ENCODE data around the gene RBM33. TPM values are rescaled to one million over a fixed set of nuclear protein-coding genes. Genes with fewer than 3 reads are reported as not detected.

The RBM33 gene
- polyA plus RNA-seq, 1 donor (not counting 4 experiments of a cell fraction or from before 2014, with no cell fraction given) = 8.9 TPM

- no peaks in the 10 kb centered on the region for H3K27me3 ChIP-seq (ENCODE audit: control insufficient read depth, extremely low read depth, insufficient read depth, low read length)
- no peak overlapping the region for H3K4me3 ChIP-seq (ENCODE audit: control insufficient read depth in 2 of 3, extremely low read depth in 1 of 3, insufficient read depth in 2 of 3, low read depth in 1 of 3, low read length in 3 of 3)
- TF ChIP-seq CTCF (optimal IDR thresholded peaks at IDR 0.05 in 1 of 3, IDR thresholded peaks at IDR 0.05 in 1 of 3, conservative IDR thresholded peaks at IDR 0.05 in 1 of 3; ENCODE audit: extremely low read depth in 1 of 3, insufficient read depth in 2 of 3, low read length in 3 of 3) (no peak), EZH2 (IDR thresholded peaks at IDR 0.05; ENCODE audit: low read length) (no peak)
- DNase-seq (ENCODE audit: low read depth, low spot score) (no peak), FAIRE-seq (no peak)
- no peak overlapping the region for H3K27ac ChIP-seq (ENCODE audit: control insufficient read depth, insufficient read depth, low read length)
- dilution Hi-C loops (cut with MboI; ENCODE audit: extremely low pct_ligation_motif_present, low sequenced_read_pairs) = no loop called here
- H3K4me1 ChIP-seq (ENCODE audit: control insufficient read depth, extremely low read depth, insufficient read depth, low read length) = no peaks in the 10 kb centered on the region
- H4K20me1 ChIP-seq (ENCODE audit: control insufficient read depth, extremely low read depth, insufficient read depth, low read length) = no peaks in the 10 kb centered on the region
- peaks cover 19 to 28% of the 10 kb centered on the region in 2 experiments for H3K36me3 ChIP-seq (ENCODE audit: control insufficient read depth in 2 of 2, extremely low read depth in 1 of 2, insufficient read depth in 2 of 2, low read length in 2 of 2)
- H2AFZ ChIP-seq (ENCODE audit: control insufficient read depth, low read length) = no peak overlapping the region
- no peaks in the 10 kb centered on the region for H3K9me3 ChIP-seq (ENCODE audit: control insufficient read depth, low read depth, low read length)
- no peak overlapping the region for H3K9ac ChIP-seq (ENCODE audit: control insufficient read depth, extremely low read depth, insufficient read depth, low read length)
- H3K4me2 ChIP-seq (ENCODE audit: control insufficient read depth, extremely low read depth, insufficient read depth, low read depth, low read length) = no peak overlapping the region
- H3K9me1 ChIP-seq (ENCODE audit: control insufficient read depth, extremely low read depth, insufficient read depth, low read length) = peaks cover 3% of the 10 kb centered on the region
- peaks cover 26% of the 10 kb centered on the region for H3K79me2 ChIP-seq (ENCODE audit: control insufficient read depth, insufficient read depth, low read length)
Measured at GRCh38 chr7:155763691-155764437, 119.4 kb downstream of the RBM33 start.

- Histone ChIP-seq H3K4me3 (ENCODE audit: control insufficient read depth in 2 of 3, extremely low read depth in 1 of 3, insufficient read depth in 2 of 3, low read depth in 1 of 3, low read length in 3 of 3) (no peak overlapping the region), H2AFZ (ENCODE audit: control insufficient read depth, low read length) (no peak overlapping the region), H3K4me2 (ENCODE audit: control insufficient read depth, extremely low read depth, insufficient read depth, low read depth, low read length) (no peak overlapping the region), H3K79me2 (ENCODE audit: control insufficient read depth, insufficient read depth, low read length) (peaks cover 25% of the 10 kb centered on the region), H3K9me1 (ENCODE audit: control insufficient read depth, extremely low read depth, insufficient read depth, low read length) (peaks cover 3% of the 10 kb centered on the region), H3K27me3 (ENCODE audit: control insufficient read depth, extremely low read depth, insufficient read depth, low read length) (no peaks in the 10 kb centered on the region), H4K20me1 (ENCODE audit: control insufficient read depth, extremely low read depth, insufficient read depth, low read length) (no peaks in the 10 kb centered on the region), H3K9me3 (ENCODE audit: control insufficient read depth, low read depth, low read length) (no peaks in the 10 kb centered on the region), H3K4me1 (ENCODE audit: control insufficient read depth, extremely low read depth, insufficient read depth, low read length) (no peaks in the 10 kb centered on the region), H3K36me3 (ENCODE audit: control insufficient read depth in 2 of 2, extremely low read depth in 1 of 2, insufficient read depth in 2 of 2, low read length in 2 of 2) (peaks cover 23 to 32% of the 10 kb centered on the region in 2 experiments), H3K9ac (ENCODE audit: control insufficient read depth, extremely low read depth, insufficient read depth, low read length) (no peak overlapping the region), H3K27ac (ENCODE audit: control insufficient read depth, insufficient read depth, low read length) (no peak overlapping the region)
- no peak for TF ChIP-seq EZH2 (IDR thresholded peaks at IDR 0.05; ENCODE audit: low read length)
- no peak for TF ChIP-seq CTCF (optimal IDR thresholded peaks at IDR 0.05 in 1 of 3, IDR thresholded peaks at IDR 0.05 in 1 of 3, conservative IDR thresholded peaks at IDR 0.05 in 1 of 3; ENCODE audit: extremely low read depth in 1 of 3, insufficient read depth in 2 of 3, low read length in 3 of 3)
- DNase-seq (ENCODE audit: low read depth, low spot score) (no peak), FAIRE-seq (no peak)
- dilution Hi-C loops (cut with MboI; ENCODE audit: extremely low pct_ligation_motif_present, low sequenced_read_pairs) = no loop called here
Measured at GRCh38 chr7:155764438-155764793, 120.0 kb downstream of the RBM33 start.
